HUES6 (cell line): Measurements from ENCODE around the gene IRGQ.
"Not testable (repeated sequence)": the region's sequence is repeated elsewhere in the genome, so short reads cannot be mapped to it uniquely, and the experiment has no call there.

Experiments
- H3K27ac ChIP-seq: 2 replicates; pipeline ENCODE4 v1.7.0; 2013; ENCODE audit warnings: low read depth, mild to moderate bottlenecking, low read length, inconsistent platforms
- H3K27me3 ChIP-seq: 2 replicates; pipeline ENCODE4 v1.6.1; 2013; ENCODE audit warnings: low read length; ENCODE audit not compliant: control insufficient read depth, insufficient read depth
- H3K36me3 ChIP-seq: 2 replicates; pipeline ENCODE4 v1.6.1; 2013; ENCODE audit warnings: low read length; ENCODE audit not compliant: control insufficient read depth, insufficient read depth
- H3K4me1 ChIP-seq: 2 replicates; pipeline ENCODE4 v1.6.1; 2013; ENCODE audit warnings: low read length; ENCODE audit not compliant: control insufficient read depth, insufficient read depth
- H3K4me3 ChIP-seq: 2 replicates; pipeline ENCODE4 v1.5.1; 2013; ENCODE audit warnings: low read depth, low read length
- H3K9ac ChIP-seq: one replicate; pipeline ENCODE4 v1.6.1; 2013; ENCODE audit warnings: mild to moderate bottlenecking, low read length
- H3K9me3 ChIP-seq: 2 replicates; pipeline ENCODE4 v1.6.1; 2013; ENCODE audit warnings: low read depth, low read length; ENCODE audit not compliant: control insufficient read depth, insufficient read depth

Gene IRGQ

DNA sequence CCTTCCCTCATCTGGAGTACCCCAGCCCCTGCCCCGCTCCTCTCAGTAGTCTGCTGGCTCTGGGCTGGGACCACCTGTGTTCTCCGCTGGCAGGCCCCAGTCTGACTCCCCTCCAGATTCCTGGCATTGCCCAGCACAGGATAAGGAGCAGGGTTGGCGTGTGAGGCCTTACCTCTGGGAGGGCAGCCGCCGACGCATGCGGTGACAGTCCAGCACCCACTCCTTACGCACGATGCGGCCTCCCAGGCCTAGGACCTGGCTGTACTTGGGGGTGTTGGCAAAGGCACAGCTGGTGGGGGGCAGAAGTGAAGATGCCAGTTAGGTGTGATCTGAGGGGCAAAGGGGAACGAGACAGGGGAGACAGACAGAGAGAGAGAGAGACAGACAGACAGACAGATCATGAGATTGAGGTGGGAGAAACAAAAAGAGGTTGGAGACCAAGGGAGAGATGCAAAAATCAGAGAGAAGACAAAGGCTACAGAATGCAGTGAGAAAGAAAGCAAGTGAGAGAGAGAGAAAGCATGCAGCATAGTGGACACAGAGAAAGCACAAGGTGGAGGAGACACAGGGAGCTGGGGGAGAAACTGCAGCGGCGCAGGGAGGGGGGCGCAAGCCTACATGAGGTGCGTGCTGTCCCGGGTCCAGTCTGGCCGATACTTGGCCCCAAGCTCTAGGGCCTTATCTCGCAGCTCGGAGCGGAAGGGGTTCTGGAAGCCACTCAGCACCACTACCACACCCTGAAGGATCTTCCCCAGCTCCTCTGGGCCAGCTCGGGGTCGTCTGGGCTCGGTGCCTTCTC lies 44.3 kb downstream of the IRGQ start:
- no peaks in the 10 kb centered on the region for H3K4me1 ChIP-seq
- peaks cover 44% of the 10 kb centered on the region for H3K36me3 ChIP-seq
- H3K4me3 ChIP-seq, result no peak overlapping the region
- no peaks in the 10 kb centered on the region for H3K27me3 ChIP-seq
- no peak overlapping the region for H3K9ac ChIP-seq
- H3K9me3 ChIP-seq, result no peaks in the 10 kb centered on the region
- no peak overlapping the region for H3K27ac ChIP-seq

DNA sequence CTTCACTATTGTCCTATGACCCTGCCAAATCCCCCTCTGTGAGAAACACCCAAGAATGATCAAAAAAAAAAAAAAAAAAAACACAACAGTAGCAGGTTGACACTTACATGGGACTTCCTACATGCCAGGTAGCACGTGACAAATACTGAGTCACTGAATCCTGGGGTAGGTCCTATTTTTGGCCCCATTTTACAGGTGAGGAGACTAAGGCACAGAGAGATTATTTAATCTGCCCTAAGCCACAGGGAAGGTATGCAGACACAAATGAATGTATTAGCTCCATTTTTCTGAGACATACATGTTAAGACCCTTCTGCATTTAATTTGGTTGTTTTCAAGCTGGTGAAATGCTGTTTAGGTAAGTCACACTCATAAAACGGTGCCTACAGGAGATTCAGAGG lies 47.2 kb downstream of the IRGQ start:
- Histone ChIP-seq H3K9me3 (no peaks in the 10 kb centered on the region), H3K4me3 (no peak overlapping the region), H3K4me1 (no peaks in the 10 kb centered on the region), H3K36me3 (peaks cover 48% of the 10 kb centered on the region), H3K9ac (no peak overlapping the region), H3K27ac (no peak overlapping the region), H3K27me3 (no peaks in the 10 kb centered on the region)

DNA sequence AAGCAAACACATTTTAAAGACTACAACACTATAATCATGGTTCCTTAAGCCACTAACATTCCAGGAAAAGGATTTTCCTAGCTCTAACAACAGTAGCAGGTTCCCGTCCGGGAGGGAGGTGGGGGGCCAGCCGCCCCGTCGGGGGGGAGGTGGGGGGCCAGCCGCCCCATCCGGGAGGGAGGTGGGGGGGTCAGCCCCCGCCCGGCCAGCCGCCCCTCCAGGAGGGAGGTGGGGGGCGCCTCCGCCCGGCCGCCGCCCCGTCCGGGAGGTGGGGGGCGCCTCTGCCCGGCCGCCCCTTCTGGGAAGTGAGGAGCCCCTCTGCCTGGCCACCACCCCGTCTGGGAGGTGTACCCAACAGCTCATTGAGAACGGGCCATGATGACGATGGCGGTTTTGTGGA lies 48.0 kb downstream of the IRGQ start:
- peaks cover 48% of the 10 kb centered on the region for H3K36me3 ChIP-seq
- not testable (repeated sequence) for H3K27ac ChIP-seq, H3K4me3 ChIP-seq, H3K9ac ChIP-seq, H3K9me3 ChIP-seq, H3K27me3 ChIP-seq, H3K4me1 ChIP-seq

DNA sequence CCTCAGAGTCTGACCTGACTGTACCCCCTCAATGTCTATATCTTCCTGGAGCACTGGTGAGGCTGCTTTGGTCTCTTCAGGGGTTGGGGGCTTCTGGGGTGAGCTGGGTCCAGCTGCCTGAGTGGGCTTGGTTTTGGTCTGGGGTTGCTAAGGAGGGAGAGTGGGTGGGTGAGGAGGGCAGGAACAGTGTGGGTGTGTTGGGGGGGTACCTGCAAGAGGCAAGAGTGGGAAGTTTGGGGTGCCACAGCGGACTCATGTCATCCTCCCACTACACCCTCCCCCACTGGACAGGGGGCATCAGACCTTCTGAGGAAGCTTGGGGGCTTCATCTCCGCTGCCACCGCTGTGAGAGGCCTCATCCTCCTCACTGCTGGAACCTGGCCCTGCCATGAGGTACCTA lies 49.4 kb downstream of the IRGQ start:
- Histone ChIP-seq H3K36me3 (peaks cover 50% of the 10 kb centered on the region), H3K4me1 (no peaks in the 10 kb centered on the region), H3K27ac (no peak overlapping the region), H3K4me3 (no peak overlapping the region), H3K9me3 (no peaks in the 10 kb centered on the region), H3K27me3 (no peaks in the 10 kb centered on the region), H3K9ac (no peak overlapping the region)

DNA sequence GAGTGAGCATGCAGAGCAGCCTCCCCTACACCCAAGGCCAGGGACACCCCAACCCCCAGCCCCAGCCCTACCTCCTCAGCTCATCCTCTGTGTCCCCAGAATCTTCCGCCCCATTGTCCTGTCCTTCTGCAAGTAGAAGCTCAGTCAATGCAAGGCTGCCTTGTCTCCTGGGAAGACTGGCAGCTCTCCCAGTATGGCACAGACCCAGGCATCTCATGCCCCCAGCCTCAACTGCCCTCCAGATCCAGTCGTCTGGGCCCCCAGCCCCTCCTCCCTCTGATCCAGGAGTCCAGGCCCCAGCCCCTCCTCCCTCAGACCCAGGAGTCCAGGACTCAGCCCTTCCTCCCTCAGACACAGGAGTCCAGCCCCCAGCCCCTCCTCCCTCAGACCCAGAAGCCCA lies 50.0 kb downstream of the IRGQ start:
- no peaks in the 10 kb centered on the region for H3K9me3 ChIP-seq
- H3K4me1 ChIP-seq, result no peaks in the 10 kb centered on the region
- H3K27me3 ChIP-seq, result no peaks in the 10 kb centered on the region
- no peak overlapping the region for H3K9ac ChIP-seq
- no peak overlapping the region for H3K4me3 ChIP-seq
- no peak overlapping the region for H3K27ac ChIP-seq
- H3K36me3 ChIP-seq, result peaks cover 48% of the 10 kb centered on the region

DNA sequence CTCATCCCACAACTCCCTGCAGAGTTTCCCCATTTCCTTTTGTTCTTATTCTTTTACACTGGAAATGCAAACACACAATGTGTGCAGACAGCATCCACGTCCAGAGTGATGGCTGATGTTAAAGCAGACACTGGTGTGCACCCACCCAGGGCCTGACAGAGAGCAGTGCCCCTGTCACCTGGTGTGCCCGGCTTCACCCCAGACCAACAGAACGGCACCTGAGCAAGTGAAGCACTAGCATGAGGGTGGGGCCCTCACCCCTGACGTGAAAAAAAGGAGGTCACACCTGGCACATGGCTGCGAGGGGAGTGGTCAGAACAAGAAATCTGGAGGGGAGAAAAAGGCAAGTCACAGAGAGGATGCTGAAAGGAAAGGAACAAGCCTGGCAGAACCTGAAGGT lies 50.7 kb downstream of the IRGQ start:
- H3K27me3 ChIP-seq, result no peaks in the 10 kb centered on the region
- H3K9ac ChIP-seq, result peak overlapping the region; percentile 11
- no peaks in the 10 kb centered on the region for H3K9me3 ChIP-seq
- H3K4me1 ChIP-seq, result no peaks in the 10 kb centered on the region
- H3K4me3 ChIP-seq, result no peak overlapping the region
- H3K36me3 ChIP-seq, result peaks cover 48% of the 10 kb centered on the region
- H3K27ac ChIP-seq, result no peak overlapping the region

DNA sequence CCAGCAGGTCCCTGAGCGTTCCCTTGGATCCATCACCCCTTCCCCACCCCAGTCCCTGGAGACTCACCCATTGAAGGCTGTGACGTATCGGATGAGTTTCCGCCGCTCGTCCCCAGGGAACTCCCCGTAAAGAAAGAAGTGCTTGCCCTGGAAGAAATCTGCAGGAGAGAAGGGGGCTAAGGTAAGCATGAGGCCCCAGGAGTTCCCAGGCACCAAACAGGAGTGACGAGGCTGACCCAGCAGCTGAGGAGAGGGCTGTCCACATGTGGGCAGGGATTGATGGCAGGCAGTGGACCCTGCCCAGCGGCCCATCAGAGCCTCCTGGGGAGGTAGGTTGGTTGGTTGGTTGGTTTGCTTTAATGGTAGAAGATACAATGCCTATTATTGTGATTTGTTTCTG lies 51.9 kb downstream of the IRGQ start:
- H3K27me3 ChIP-seq, result no peaks in the 10 kb centered on the region
- no peak overlapping the region for H3K9ac ChIP-seq
- peaks cover 56% of the 10 kb centered on the region for H3K36me3 ChIP-seq
- no peak overlapping the region for H3K4me3 ChIP-seq
- H3K9me3 ChIP-seq, result peaks cover 5% of the 10 kb centered on the region; the same call in 1 of the 2 replicates
- H3K27ac ChIP-seq, result no peak overlapping the region
- H3K4me1 ChIP-seq, result no peaks in the 10 kb centered on the region

DNA sequence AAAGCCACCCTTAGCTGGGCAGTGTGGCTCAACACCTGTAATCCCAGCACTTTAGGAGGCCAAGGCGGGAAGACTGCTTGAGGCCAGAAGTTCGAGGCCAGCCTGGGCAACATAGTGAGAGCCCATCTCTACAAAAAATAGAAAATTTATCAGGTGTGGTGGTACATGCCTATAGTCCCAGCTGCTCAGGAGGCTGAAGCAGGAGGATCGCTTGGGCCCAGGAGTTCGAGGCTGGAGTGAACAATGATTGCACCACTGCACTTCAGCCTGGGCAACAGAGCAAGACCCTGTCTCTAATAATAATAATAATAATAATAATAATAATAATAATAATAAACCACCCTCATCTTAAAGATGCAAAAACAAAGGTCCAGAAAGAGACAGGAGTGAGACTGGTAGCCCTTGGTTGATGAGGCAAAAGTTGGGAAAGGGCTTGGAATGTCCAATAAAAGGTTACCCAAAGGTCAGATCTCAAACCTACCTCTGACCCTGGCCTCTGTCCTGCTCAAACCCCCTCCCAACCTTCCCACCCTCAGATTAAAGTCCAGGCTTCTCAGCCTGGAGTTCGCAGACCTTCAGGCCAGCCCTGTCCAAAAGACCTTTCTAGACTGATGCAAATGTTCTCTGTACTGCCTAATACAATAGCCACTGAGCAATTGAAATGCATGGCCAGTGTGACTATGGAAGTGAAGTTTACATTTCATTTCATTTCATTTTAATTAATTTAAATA lies 53.8 kb downstream of the IRGQ start:
- Histone ChIP-seq H3K4me3 (no peak overlapping the region), H3K27ac (no peak overlapping the region), H3K27me3 (no peaks in the 10 kb centered on the region), H3K9me3 (peaks cover 8% of the 10 kb centered on the region; the same call in 1 of the 2 replicates), H3K36me3 (peaks cover 68% of the 10 kb centered on the region), H3K9ac (no peak overlapping the region), H3K4me1 (no peaks in the 10 kb centered on the region)

DNA sequence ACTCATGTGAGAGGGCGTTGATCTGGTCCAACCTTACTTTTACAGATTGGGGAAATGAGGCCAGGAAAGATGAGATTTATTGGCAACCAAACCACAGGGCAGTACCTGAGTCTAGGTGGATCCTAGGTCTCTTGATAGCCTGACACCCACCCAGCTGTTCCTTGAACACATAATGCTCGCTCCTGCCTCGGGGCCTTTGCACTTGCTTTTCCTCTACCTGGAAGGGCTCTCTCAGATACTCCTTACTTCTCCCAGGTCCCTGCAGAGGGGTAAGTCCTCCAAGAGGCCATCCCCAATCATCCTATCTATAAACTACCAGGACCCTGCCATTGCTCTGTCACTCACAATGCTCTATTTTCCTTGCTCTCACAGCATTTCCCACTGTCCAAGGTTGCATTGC lies 55.6 kb downstream of the IRGQ start:
- H3K9me3 ChIP-seq, result peaks cover 8% of the 10 kb centered on the region; the same call in 1 of the 2 replicates
- no peak overlapping the region for H3K9ac ChIP-seq
- H3K27me3 ChIP-seq, result no peaks in the 10 kb centered on the region
- H3K4me3 ChIP-seq, result no peak overlapping the region
- H3K36me3 ChIP-seq, result peaks cover 67% of the 10 kb centered on the region
- no peak overlapping the region for H3K27ac ChIP-seq
- no peaks in the 10 kb centered on the region for H3K4me1 ChIP-seq

DNA sequence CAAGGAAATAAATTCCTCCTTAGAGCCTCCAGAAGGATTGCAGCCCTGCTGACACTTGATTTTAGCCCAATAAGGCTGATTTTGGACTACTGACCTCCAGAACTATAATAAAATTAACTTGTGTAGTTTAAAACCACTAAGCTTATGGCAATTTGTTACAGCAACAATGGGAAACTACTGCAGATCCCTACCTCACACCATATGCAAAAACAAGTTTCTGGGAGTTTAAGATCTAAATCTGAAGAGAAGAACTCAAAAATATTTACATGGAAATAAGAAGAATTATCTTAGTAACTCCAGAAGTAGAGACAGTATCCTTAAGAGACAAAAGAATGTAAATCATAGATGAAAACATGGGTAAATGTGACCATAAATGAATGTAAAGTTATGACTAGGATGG lies 57.0 kb downstream of the IRGQ start:
- no peak overlapping the region for H3K9ac ChIP-seq
- H3K36me3 ChIP-seq, result peaks cover 56% of the 10 kb centered on the region
- H3K27me3 ChIP-seq, result no peaks in the 10 kb centered on the region
- peaks cover 8% of the 10 kb centered on the region; the same call in 1 of the 2 replicates for H3K9me3 ChIP-seq
- no peak overlapping the region for H3K27ac ChIP-seq
- H3K4me3 ChIP-seq, result no peak overlapping the region
- peaks cover 3% of the 10 kb centered on the region; the same call in 1 of the 2 replicates for H3K4me1 ChIP-seq
